Uterus (tissue), 4 donors: ENCODE results near the gene ANKRD37. TPM values are rescaled to one million over a fixed set of nuclear protein-coding genes. Genes with fewer than 3 reads are reported as not detected.

Source experiments
- DNase-seq, 2 donors: peaks; one replicate each; pipeline ENCODE4 v3.0.0-alpha.2; 2019 to 2020
- H3K27ac ChIP-seq, 2 donors: fragments of 200-600 bp; sonication (generic); 1 replicate in 1 of 2; 2 replicates in 1 of 2; pipeline ENCODE4 v1.5.1; 2016 to 2018
- H3K27me3 ChIP-seq, 2 donors: fragments of 200-600 bp; sonication (generic); one replicate each; pipeline ENCODE4 v1.5.1; 2018 to 2019; ENCODE audit warnings: control low read depth in 1 of 2
- H3K36me3 ChIP-seq, 2 donors: fragments of 200-600 bp; sonication (generic); one replicate each; pipeline ENCODE4 v1.5.1; 2019; ENCODE audit warnings: control low read depth in 1 of 2
- H3K4me1 ChIP-seq, 2 donors: fragments of 200-600 bp; sonication (generic); one replicate each; pipeline ENCODE4 v1.5.1; 2018 to 2019; ENCODE audit warnings: control low read depth in 1 of 2
- H3K4me3 ChIP-seq, 2 donors: fragments of 200-600 bp; sonication (generic); 1 replicate in 1 of 2; 2 replicates in 1 of 2; pipeline ENCODE4 v1.5.1; 2018 to 2019; ENCODE audit warnings: mild to moderate bottlenecking in 1 of 2
- H3K9me3 ChIP-seq, 2 donors: fragments of 200-600 bp; sonication (generic); one replicate each; pipeline ENCODE4 v1.5.1; 2019; ENCODE audit warnings: control low read depth in 1 of 2
- POLR2A ChIP-seq, 2 donors: fragments of 450-650 bp; IDR thresholded peaks; one replicate each; pipeline ENCODE4 v1.6.1; 2016; ENCODE audit warnings: antibody characterized with exemption in 2 of 2, mild to moderate bottlenecking in 1 of 2, moderate library complexity in 1 of 2
- intact Hi-C: fragments of 100-400 bp; cut with DNase I; formaldehyde crosslinking; loops from one replicate; pipeline ENCODE4 v1.15.1; 2023; ENCODE audit warnings: low total_unique reads
- total RNA-seq, 4 donors: library from RNA; depleted of rRNA in 3 of 4; stranded (reverse); fragments of >200 nt in 3 of 4; gene quantifications; one replicate each; pipeline versions ENCODE4 v1.1.0 to v1.2.4, GENCODE V29; 2014 to 2023
- TF ChIP-seq, protein P1 (sequence below), 4 experiments: fragments of 200-600 bp in 2 of 4; fragments of 450-650 bp in 2 of 4; sonication (generic) in 2 of 4; IDR thresholded peaks; one replicate each; pipeline ENCODE4 v1.5.1; 2016 to 2019; ENCODE audit warnings: antibody characterized with exemption in 4 of 4, mild to moderate bottlenecking in 2 of 4, moderate library complexity in 1 of 4
- donor health status: DM: yes; HTN: yes; CAD: no.

Gene ANKRD37
- total RNA-seq, 4 donors from 2014 or later: 0.51 to 17.6 (median 10.9) TPM

DNA sequence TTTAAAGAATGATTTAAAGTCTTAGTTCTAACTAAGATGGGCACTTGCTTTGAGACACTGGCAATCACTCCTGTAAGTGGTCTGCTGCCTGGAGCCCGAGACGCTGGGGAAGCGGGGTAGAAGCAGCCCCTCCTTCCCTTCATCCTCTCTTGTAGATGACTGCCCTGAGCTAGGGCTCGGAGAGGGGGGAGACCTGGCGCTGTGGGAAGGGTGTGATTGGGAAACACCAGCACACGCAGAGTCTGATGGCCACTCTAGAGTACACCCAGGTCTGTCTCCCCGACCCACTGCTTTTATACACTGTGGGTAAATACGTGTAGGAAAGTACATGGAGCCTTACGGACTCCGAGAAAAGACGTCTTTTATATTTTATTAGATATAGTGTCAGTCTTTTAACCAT is 24.9 kb upstream of the ANKRD37 start:
- Histone ChIP-seq H3K4me3 (no peak overlapping the region), H3K4me1 (no peaks in the 10 kb centered on the region), H3K27ac (no peak overlapping the region), H3K27me3 (no peaks in the 10 kb centered on the region), H3K9me3 (no peaks in the 10 kb centered on the region), H3K36me3 (no peaks in the 10 kb centered on the region)
- intact Hi-C loops: no loop called here
- TF ChIP-seq POLR2A (IDR thresholded peaks at IDR 0.05): no peak
- TF ChIP-seq, protein P1, sequence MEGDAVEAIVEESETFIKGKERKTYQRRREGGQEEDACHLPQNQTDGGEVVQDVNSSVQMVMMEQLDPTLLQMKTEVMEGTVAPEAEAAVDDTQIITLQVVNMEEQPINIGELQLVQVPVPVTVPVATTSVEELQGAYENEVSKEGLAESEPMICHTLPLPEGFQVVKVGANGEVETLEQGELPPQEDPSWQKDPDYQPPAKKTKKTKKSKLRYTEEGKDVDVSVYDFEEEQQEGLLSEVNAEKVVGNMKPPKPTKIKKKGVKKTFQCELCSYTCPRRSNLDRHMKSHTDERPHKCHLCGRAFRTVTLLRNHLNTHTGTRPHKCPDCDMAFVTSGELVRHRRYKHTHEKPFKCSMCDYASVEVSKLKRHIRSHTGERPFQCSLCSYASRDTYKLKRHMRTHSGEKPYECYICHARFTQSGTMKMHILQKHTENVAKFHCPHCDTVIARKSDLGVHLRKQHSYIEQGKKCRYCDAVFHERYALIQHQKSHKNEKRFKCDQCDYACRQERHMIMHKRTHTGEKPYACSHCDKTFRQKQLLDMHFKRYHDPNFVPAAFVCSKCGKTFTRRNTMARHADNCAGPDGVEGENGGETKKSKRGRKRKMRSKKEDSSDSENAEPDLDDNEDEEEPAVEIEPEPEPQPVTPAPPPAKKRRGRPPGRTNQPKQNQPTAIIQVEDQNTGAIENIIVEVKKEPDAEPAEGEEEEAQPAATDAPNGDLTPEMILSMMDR (IDR thresholded peaks at IDR 0.05): no peak
- no peak for DNase-seq

DNA sequence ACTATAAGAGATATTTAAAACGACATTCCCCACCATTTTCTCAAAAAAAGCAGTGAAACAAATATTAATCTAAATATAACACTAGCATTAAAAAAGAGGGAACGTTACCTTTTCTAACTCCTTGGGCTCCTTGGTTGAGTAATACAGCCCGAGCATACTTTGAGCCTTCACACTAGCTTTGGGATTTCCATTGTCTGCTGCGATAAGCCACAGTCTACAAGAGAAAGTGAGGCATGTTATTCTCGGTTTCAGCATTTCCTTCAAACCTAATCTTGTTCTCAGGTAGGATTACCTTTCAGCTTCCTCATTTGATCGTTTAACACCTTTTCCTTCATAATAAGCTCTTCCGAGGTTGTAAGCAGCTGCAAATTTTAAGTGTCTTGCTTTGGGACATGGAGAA is 22.6 kb upstream of the ANKRD37 start:
- no peak overlapping the region for H3K27ac ChIP-seq
- no peak overlapping the region for H3K4me3 ChIP-seq
- TF ChIP-seq POLR2A (IDR thresholded peaks at IDR 0.05): no peak
- TF ChIP-seq, protein P1 (IDR thresholded peaks at IDR 0.05): no peak
- no peak for DNase-seq
- no peaks in the 10 kb centered on the region for H3K36me3 ChIP-seq
- intact Hi-C loops: no loop called here
- H3K4me1 ChIP-seq: no peaks in the 10 kb centered on the region
- no peaks in the 10 kb centered on the region for H3K27me3 ChIP-seq
- no peaks in the 10 kb centered on the region for H3K9me3 ChIP-seq

- no peak for DNase-seq
- no peak overlapping the region for H3K27ac ChIP-seq
- no peaks in the 10 kb centered on the region for H3K9me3 ChIP-seq
- no peak overlapping the region for H3K4me3 ChIP-seq
- no peak for TF ChIP-seq POLR2A (IDR thresholded peaks at IDR 0.05)
- TF ChIP-seq, protein P1 (IDR thresholded peaks at IDR 0.05): no peak
- H3K36me3 ChIP-seq: no peaks in the 10 kb centered on the region
- intact Hi-C loops: no loop called here
- H3K27me3 ChIP-seq: no peaks in the 10 kb centered on the region
- no peaks in the 10 kb centered on the region for H3K4me1 ChIP-seq
Measured at GRCh38 chr4:185374573-185374972, 22.1 kb upstream of the ANKRD37 start.

- DNase-seq: no peak
- Histone ChIP-seq H3K27ac (no peak overlapping the region), H3K36me3 (no peaks in the 10 kb centered on the region), H3K9me3 (no peaks in the 10 kb centered on the region), H3K4me3 (no peak overlapping the region), H3K27me3 (no peaks in the 10 kb centered on the region), H3K4me1 (no peaks in the 10 kb centered on the region)
- TF ChIP-seq POLR2A (IDR thresholded peaks at IDR 0.05): no peak
- TF ChIP-seq, protein P1 (IDR thresholded peaks at IDR 0.05): no peak
- intact Hi-C loops: no loop called here
Measured at GRCh38 chr4:185378264-185378663, 18.4 kb upstream of the ANKRD37 start.

DNA sequence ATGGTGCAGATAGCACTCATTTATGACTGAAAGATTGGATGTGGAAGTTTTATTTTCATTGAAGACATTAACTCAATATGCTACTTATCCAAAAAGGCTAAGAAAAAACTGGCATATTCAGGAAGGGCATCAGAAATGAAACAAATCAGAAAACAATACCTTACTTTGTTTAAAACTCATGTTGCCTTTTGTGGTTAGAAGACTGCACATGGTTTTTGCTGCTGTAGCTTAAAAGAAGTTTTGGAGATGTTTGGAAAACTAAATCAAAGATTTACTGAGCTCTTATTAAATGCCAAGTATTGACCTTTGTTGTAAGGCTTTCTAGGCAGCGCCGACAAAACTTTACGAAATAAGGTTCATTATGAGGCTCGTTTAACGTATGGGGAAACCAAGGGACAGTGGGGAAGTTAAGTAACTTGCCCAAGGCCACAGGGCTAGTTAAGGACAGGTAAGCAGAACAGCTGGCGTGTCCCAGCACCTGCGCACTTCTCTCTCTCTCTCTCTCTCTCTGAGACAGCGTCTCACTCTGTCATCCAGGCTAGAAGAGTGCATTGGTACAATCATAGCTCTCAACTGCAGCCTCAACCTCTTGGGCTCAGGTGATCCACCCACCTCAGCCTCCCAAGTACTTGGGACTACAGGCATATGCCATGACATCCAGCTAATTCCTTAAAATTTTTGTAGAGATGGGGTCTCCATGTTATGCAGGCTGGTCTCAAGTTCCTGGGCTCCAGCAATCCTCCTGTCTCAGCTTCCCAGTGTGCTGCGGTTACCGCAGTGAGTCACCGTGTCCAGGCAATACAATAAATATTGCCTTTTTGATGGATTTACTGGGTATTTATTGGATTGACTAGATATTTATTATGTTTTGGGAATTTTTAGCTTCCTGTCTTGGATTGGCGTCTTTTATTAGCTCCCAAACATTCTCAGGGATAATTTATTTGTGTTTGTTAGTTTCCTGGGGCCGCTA is 17.0 kb upstream of the ANKRD37 start:
- H3K4me3 ChIP-seq: no peak overlapping the region
- intact Hi-C loops: no loop called here
- no peaks in the 10 kb centered on the region for H3K36me3 ChIP-seq

More for the DNA sequence above, 17.0 kb upstream of the ANKRD37 start:
- no peak for DNase-seq
- Histone ChIP-seq H3K4me1 (no peaks in the 10 kb centered on the region), H3K9me3 (no peaks in the 10 kb centered on the region), H3K27me3 (no peaks in the 10 kb centered on the region), H3K27ac (no peak overlapping the region)
- no peak for TF ChIP-seq POLR2A (IDR thresholded peaks at IDR 0.05)
- TF ChIP-seq, protein P1 (IDR thresholded peaks at IDR 0.05): no peak
